Measurements from ENCODE around the gene FRMD4A. TPM values are rescaled to one million over a fixed set of nuclear protein-coding genes. Genes with fewer than 3 reads are reported as not detected.
"Not testable (repeated sequence)": the region's sequence is repeated elsewhere in the genome, so short reads cannot be mapped to it uniquely, and the experiment has no call there.

Gene FRMD4A
- total RNA-seq, 1 experiment from 2014 or later: 1.1 TPM

DNA sequence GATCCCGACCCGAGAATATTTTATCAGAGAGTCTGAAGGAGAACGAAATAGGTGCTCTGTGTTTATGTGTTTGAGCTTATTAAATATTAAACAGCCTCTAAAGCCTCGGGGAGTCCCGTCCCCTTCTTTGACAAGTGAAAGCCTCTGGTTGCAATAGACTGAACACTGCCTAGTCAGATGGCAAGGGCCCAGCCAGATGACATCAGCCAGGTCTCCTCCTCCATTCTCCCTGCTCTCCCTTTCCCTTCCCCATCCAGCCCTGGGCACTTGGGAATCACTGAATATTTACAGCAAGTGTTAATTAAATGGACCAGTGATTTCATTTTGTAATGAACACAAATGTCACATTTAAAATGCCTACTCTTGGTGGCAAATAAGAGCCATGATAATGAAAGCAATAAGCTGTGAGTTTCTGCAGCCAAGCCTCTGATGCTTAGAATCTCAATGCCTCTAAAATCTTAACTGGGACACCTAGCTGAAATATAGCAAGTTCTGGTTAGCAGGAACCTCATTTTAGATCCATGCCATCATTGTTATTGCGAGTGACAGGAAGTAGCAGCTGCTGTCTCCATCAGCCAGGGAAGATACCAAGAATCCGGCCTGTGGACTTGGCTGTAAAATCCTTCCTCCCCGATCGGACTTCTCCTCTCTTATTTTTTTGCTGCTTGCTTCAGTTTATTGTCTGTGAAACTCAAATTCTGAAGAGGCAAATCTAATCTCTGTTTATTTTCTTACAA lies 541.8 kb downstream of the FRMD4A start:
- DNase-seq (ENCODE audit: low spot score): peak; percentile 17

DNA sequence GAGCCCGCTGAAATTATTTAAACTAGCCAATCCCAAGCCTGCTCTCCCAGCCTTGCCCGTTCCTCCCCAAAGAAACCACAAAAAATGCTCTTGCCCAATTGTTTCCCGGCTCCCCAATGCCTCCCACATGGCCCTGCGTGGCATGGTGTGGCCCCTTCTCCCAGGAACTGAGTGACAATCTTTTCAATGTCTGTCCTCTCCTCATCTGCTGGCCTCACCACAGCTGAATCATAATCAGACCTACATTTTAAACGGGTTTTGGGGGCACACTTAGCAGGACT lies 542.5 kb downstream of the FRMD4A start:
- DNase-seq (ENCODE audit: low spot score): no peak

DNA sequence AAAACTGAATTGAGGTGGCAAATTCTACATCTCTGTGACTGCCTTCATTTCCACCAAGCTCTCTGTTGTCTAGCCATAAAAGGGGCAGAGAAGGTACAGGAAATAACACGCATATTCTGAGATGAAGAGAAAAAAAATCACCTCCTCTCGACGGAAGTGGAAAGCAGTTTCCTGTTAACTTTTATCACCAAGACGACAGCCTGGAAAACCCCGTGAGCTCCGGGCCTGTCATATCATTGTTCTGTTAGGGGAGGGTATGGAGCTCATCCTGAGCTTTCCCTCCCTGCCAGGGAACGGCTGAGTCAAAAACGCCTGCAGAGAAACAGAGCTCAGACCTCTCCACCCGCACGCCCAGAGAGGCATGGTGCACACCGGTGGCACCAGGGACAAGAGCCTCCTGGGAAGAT lies 543.7 kb downstream of the FRMD4A start:
- DNase-seq (ENCODE audit: low spot score): no peak

DNA sequence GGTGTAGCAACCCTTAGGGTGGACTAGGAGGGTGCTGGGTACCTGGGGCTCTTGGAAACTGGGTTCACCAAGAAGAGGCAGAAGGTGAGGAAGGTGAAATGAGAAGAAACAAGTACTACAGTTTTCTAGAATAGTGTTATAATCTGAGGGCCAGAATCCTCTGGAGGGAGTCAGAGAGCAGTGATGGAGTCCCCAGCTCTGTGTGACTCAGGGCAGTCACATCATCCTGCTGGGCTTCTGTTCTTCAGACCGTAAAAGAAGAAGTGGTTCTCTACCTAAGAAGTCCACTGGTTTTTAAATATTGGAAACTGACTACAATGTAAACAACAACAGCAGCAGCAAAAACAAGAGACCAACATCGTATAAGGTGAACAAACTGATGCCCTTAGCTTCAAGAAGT lies 546.7 kb downstream of the FRMD4A start:
- peak; percentile 33 for DNase-seq (ENCODE audit: low spot score)

DNA sequence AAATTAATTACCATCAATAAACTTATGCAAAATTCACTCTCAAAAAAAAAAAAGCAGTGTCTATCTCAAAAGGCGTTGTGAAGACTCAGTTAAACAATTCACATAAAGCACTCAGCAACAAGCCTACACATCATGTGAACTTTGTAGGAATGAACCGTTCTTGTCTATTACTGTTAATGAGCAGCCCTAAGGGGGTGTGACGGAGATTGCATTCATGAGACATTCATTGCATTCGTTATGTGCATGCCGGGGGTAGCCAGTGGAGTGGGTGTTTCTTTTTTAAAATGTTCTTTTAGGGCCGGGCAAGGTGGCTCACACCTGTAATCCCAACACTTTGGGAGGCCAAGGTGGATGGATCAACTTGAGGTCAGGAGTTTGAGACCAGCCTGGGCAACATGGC lies 551.0 kb downstream of the FRMD4A start:
- no peak for DNase-seq (ENCODE audit: low spot score)

DNA sequence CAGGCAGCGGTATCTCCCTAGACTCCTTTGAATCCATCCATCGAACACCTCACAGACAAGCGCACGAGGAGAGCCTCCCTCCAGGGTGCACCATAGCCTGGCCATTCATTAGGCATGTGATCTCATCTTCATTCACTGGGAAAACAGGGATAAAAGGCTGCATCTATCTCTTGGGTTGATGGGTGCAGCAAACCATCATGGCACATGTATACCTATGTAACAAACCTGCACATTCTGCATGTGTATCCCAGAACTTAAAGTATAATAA lies 552.1 kb downstream of the FRMD4A start:
- DNase-seq (ENCODE audit: low spot score): not testable (repeated sequence)

DNA sequence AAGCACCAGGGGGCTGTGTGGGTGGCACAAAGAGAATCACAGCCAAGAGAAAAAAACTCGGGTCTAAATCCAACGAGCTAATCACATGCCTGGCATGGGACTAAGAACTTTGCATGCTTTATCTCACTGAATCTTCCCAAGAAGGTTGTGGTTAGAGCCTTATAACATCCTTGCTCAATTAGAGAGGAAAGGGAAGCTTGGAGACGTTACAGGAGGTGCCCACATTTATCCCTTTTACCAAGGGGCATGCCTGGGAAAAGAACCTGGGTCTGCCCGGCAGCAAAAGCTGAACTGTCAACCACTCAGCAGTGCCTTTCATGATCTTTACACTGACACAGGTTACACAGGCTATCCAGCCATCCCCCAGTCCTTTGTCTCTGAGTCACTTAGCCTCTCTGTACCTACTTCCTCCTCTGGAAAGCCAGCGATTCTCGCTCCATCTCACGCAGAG lies 553.8 kb downstream of the FRMD4A start:
- DNase-seq (ENCODE audit: low spot score): no peak

DNA sequence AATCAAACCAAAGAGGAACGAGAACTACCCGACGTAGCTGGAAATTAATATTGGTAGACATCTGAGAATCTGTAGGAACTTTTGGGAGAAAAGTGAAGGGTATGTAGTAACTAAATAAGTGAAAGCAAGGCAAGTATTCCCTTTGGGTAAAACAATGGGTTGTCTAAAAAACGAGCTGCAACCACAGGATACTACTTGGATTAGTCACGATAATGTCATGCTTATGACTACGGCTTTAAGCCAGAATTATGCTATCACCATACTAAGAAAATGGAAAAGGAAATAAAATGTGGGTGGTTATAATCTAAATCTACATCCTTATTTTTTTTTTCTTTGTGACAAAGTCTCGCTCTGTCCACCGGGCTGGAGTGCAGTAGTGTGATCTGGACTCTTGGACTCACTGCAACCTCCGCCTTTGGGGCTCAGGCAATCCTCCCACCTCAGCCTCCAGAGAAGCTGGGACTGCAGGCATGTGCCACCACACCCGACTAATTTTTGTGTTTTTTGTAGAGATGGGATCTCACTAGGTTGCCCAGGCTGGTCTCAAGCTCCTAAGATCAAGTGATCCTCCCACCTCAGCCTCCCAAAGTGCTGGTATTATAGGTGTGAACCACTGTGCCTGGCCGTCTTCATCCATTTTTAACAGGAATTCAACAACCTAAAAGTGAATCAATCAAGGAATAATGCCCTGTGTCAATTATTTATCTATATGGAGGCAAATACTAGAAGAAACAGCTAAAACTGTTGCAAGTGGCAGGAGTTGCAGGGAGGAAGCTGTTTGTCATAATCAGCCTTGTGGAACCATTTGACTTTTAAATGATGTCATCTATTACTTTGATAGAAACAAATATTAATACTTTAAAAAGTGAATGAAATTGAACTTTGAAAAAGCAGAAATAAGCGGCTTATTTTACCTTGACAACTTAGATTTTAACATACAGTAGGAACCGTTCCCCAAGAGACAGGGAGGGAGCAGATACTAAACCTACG lies 554.6 kb downstream of the FRMD4A start:
- DNase-seq (ENCODE audit: low spot score): no peak

DNA sequence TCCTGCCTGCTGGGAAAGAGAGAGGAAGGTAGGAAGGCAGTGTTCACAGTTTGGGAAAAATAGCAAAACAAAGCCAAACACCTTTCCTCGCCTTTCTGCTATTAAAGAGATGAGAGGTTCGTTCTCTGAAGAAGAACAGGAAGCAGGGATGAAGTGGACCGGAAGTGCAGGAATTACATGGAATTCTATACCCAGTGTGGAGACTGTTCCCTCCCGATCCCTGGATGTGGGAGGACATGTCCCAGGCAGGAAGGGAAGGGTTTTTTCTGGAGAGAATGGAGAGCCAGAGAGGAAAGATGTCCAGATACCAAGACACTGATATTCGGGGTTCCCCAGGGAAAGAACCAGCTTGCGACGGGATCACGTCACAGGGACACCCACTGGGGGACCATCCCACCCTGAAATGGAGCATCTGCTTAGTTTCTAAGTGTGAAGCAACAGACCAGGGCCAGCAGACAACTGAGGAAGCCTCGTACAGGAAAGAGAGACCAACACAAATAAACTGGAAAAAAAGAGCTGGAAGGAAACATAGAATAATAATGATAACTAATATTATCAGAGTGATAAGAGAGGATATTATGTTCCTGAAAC lies 556.3 kb downstream of the FRMD4A start:
- no peak for DNase-seq (ENCODE audit: low spot score)

DNA sequence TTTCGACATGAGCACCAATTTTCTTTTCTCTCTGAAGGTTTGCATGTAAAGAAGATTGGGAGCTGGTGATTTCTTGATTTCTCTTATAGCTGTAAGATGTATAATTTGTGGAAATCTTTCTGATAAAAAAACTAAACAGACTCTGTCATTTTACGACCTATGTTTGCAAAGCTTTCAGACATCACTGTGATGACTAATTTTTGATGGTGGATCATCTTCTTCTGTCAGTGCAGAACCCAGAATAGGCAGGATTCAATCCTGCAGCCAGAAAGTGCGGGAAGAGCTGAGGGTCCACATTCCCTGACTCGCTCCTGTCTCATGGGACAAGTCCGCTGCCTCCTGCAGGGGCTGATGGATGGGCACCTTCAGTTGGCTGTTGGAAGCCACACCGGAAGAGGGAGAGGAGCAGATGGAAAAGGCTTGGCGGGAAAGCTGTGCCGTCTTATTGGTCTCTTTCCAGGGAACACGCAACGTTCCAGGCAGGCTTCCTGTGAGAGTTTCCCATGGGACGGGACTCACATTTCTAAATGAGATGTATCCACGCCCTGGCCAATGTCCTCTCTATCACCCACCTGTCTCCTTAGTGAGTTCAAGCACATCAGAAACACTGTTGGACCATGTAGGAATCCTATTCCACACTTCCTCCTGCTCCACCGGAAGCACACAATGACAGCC lies 557.1 kb downstream of the FRMD4A start:
- no peak for DNase-seq (ENCODE audit: low spot score)

DNA sequence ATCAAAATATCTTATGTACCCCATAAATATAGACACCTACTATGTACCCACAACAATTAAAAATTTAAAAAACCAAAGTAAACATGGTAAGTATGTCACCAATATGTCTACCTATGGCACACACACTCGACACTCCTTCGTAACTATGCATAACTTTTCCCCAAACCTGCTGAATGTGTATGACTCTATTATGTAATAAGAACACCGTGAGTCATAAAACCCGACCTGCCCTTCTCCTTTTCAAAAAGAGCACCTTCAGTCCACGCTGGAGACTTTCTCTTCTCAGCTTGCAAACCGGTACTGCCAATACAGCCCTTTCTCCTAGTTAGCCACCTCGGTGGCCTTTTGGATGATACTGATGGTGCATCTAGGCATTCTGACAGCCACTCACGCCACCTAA lies 557.7 kb downstream of the FRMD4A start:
- DNase-seq (ENCODE audit: low spot score): no peak

DNA sequence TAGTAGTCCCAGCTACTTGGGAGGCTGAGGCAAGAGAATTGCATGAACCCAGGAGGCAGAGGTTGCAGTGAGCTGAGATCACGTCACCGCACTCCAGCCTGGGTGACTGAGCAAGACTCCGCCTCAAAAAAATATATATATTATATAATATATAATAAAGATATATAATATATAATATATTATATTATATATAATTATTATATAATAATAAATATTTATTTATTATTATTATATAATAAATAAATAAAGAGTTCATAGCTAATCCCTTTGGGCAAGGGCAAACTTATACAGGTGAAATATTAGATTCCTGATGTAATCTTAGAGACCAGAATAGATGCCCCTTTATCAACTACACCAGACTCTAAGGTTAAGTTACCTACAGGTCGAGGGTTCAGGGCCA lies 558.7 kb downstream of the FRMD4A start:
- no peak for DNase-seq (ENCODE audit: low spot score)

DNA sequence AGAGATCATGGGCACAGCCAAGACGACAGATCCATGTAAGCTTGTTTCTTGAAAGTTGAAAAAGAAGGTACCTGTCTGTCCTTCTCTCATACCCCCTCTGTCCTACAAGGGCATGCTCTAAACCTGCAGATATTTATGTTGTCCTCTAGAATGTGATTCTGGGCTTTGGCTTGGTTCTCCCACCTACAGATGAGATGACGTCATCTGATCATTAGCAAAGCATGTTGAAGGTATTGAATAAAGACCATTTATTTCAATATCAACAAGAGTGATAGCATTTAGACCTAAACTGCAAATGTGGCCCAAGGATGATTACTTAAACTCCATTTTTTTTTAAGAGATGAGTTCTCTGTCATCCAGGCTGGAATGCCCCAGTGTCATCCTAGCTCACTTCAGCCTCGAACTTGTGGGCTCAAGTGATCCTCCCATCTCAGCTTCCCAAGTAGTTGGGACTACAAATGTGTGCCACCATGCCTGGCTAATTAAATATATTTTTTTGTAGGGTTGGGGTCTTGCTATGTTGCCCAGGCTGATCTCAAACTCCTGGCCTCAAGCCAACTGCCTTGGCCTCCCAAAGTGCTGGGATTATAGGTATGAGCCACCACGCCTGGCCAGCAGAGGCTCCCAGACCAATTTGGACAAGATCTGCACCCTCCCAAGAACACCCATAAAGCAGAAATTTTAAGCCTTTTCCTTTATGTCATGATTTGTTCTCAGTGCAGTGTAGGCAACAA lies 559.8 kb downstream of the FRMD4A start:
- no peak for DNase-seq (ENCODE audit: low spot score)

DNA sequence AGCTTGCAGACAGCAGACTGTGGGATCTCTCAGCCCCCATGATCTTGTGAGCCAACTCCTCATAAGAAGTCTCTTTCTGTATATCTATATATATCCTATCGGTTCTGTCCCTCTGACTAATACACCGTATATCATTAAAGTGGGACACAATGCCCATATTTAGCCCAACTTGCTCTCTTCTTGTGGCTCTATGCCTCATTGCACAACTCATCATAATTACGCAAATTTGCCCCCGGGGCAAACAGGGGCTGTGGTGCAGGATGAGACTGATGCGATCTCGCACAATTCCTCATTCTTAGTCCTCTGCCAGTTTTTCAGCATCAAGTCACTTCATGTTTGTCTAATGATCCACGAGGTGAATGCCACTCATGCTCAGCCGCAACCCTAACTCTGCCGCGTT lies 560.8 kb downstream of the FRMD4A start:
- no peak for DNase-seq (ENCODE audit: low spot score)

DNA sequence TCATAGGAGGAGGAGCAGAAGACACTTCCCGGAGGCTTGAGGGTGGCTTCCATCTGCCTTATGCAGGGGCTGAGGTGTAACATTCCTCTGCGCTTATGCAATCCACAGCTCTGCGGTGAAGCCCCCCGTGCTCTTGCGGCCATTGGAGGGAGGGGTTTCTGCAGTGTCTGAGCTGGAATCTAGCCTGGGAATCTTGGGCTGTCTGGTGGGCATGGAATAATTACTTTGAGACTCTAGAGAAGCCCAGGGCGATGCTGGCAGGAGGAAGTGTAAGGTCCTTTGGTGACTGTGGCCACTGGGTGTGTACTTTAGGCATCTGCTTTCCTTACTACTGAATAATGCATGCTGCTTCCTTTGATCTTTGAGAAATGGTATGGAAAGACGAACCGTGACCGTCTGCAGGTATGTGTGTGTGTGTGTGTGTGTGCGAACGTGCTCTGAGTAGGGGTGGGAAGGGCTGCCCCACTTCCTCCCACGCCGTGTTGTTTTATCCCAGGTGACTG lies 563.0 kb downstream of the FRMD4A start:
- no peak for DNase-seq (ENCODE audit: low spot score)

DNA sequence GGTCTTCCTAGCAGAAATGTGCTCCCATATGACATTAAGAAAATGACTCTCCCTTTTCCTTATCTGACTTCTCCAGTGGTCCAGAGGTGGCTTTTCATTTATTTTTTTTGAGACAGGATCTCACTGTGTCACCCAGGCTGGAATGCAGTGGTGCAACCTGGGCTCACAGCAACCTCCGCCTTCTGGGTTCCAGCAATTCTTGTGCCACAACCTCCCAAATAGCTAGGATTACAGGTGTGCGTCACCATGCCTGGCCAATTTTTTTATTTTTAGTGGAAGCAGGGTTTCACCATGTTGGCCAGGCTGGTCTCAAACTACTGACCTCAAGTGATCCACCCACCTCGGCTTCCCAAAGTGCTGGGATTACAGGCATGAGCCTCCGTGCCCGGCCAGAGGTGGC lies 563.6 kb downstream of the FRMD4A start:
- DNase-seq (ENCODE audit: low spot score): not testable (repeated sequence)

DNA sequence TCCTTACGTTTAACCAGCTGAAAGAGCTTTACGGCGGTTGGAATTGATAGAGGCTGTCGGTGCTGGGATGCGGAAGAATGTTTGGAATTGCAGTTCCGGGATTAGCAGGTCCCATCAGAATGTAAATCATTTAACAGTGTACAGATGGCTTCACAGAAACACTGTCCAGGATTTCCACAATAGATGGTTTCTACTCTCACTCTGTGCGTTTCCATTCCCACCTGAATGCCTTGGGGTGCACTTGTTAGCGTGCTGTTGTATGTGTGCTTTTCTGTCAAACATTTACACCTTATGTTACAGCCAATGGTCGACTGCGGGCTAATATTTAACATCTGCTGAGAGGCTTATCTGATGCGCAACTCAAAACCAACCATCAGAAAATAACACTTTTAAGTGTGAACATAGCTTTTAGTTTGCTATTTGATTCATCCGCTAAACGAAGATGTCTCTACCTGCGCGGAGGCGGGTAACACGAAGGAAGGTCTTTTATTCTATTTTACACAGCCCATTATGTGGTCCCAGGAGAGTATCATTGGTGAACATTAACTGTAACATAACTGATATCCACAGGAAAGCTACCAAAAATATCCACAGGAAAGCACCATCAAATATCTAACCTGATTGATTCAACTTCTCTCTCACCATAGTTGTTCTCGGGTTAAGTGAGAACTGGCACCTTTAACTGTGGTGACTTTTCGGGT lies 564.9 kb downstream of the FRMD4A start:
- DNase-seq (ENCODE audit: low spot score): no peak

DNA sequence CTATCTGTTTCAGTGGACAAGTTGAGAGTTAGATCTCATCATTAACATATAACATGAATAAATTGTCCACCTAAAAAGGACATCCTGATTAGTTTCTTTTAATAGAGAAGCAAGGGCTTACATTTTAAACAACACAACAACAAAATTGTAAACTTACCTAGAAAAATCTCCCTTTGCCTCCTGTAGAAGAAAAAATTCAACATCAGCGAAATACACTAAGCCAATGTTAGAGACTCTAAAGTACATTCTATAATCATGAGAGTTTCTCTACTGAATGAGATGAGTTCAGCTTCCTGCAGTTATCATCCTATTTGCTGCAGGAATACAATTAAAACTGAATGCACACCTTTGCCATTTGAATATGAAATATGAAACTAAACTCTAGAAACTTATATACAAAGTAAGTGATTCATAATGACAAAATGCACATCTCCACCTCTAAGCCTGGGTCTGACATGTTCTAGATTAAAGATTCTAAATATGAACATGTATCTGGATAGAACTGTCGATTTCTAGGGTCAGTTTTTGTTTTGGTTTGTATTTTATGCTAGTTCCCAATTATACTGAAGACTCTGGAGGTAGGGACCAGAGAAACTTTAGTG lies 569.1 kb downstream of the FRMD4A start:
- no peak for DNase-seq (ENCODE audit: low spot score)

DNA sequence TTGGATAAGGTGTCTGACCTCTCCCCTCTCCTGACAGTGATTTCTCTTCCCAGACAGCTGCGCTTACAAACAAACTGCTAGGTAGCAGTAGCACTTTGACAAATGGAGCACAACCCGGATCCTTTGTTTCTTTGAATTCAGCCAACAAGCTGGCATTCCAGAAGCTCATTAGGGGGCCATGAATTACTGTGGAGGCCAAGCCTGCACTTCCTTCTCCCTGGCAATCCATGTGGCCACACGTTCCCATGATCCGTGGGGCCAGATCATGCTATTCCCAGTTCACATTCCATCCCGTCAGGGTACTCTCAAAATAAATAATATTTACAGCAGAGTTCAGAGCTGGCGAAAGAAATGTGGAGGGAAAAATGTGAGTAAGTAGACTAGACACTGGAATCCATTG lies 571.6 kb downstream of the FRMD4A start:
- DNase-seq (ENCODE audit: low spot score): no peak

DNA sequence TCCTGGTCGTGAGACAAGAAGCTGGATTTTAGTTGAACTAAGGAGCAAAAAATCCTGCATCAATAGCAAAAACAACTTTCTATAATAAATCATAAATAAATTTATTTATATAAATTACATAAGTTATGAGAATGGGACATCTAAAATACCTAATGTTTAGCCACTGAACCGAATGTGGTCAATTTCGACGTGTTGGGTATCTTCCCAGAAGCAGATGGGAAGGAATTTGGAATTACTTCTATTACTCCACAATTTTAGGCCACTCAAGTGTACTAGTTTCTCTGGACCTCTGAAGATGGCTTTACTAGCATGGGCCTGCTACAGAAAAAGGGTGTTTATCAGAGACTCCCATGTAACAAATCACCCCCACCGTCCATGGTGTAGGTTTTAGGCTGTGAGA lies 572.0 kb downstream of the FRMD4A start:
- DNase-seq (ENCODE audit: low spot score): no peak

All from H4 (cell line).